SK-N-SH treated with all-trans-retinoic acid at 6 μM for 48 hours (cell line): ENCODE results near the gene CATSPER3.

Experiments used
- ATAC-seq: fragments of 200-7000 bp; cut with Tn5 transposase; 3 replicates; pipeline ENCODE4 v1.9.1; 2020; ENCODE audit warnings: mild to moderate bottlenecking, moderate library complexity
- BACH2 ChIP-seq: fragments of 250-450 bp; sonication (Bioruptor Pico); IDR thresholded peaks from 2 replicates; pipeline ENCODE4 v1.9.0; 2021; ENCODE audit warnings: mild to moderate bottlenecking, borderline replicate concordance
- CREB5 ChIP-seq: fragments of 250-450 bp; sonication (Bioruptor Pico); IDR thresholded peaks from 2 replicates; pipeline ENCODE4 v1.5.1; 2020; ENCODE audit warnings: low read depth, mild to moderate bottlenecking, moderate library complexity
- CSDC2 ChIP-seq: fragments of 250-450 bp; sonication (Bioruptor Pico); IDR thresholded peaks from 2 replicates; pipeline ENCODE4 v1.5.0; 2020; ENCODE audit warnings: mild to moderate bottlenecking, moderate library complexity
- CSRNP3 ChIP-seq: fragments of 250-450 bp; sonication (Bioruptor Pico); IDR thresholded peaks from 2 replicates; pipeline ENCODE4 v1.5.1; 2021; ENCODE audit warnings: mild to moderate bottlenecking, moderate library complexity
- GLIS3 ChIP-seq: fragments of 250-450 bp; sonication (Bioruptor Pico); IDR thresholded peaks from 2 replicates; pipeline ENCODE4 v1.5.0; 2020; ENCODE audit warnings: mild to moderate bottlenecking, moderate library complexity
- ISL1 ChIP-seq: fragments of 250-450 bp; sonication (Bioruptor Pico); IDR thresholded peaks from 2 replicates; pipeline ENCODE4 v2.1.2; 2022; ENCODE audit warnings: mild to moderate bottlenecking, moderate library complexity
- PATZ1 ChIP-seq: fragments of 250-450 bp; sonication (Bioruptor Pico); IDR thresholded peaks from 2 replicates; pipeline ENCODE4 v1.8.0; 2020; ENCODE audit warnings: mild to moderate bottlenecking, moderate library complexity, borderline replicate concordance
- POU6F1 ChIP-seq: fragments of 250-450 bp; sonication (Bioruptor Pico); IDR thresholded peaks from 2 replicates; pipeline ENCODE4 v1.8.0; 2021; ENCODE audit warnings: low read depth, mild to moderate bottlenecking, moderate library complexity, borderline replicate concordance
- SNAI2 ChIP-seq: fragments of 250-450 bp; sonication (Bioruptor Pico); IDR thresholded peaks from 2 replicates; pipeline ENCODE4 v1.5.0; 2020; ENCODE audit warnings: mild to moderate bottlenecking, moderate library complexity
- TCF4 ChIP-seq: fragments of 250-450 bp; sonication (Bioruptor Pico); IDR thresholded peaks from 2 replicates; pipeline ENCODE4 v1.8.0; 2021; ENCODE audit warnings: mild to moderate bottlenecking, moderate library complexity, borderline replicate concordance
- TSHZ2 ChIP-seq: fragments of 250-450 bp; sonication (Bioruptor Pico); IDR thresholded peaks from 2 replicates; pipeline ENCODE4 v1.5.0; 2020; ENCODE audit warnings: mild to moderate bottlenecking, moderate library complexity
- ZC3H10 ChIP-seq: fragments of 250-450 bp; sonication (Bioruptor Pico); IDR thresholded peaks from 2 replicates; pipeline ENCODE4 v1.5.1; 2021; ENCODE audit warnings: mild to moderate bottlenecking, moderate library complexity
- ZFP3 ChIP-seq: fragments of 250-450 bp; sonication (Bioruptor Pico); IDR thresholded peaks from 2 replicates; pipeline ENCODE4 v1.5.0; 2020; ENCODE audit warnings: mild to moderate bottlenecking, moderate library complexity
- ZNF565 ChIP-seq: fragments of 450-650 bp; formaldehyde crosslinking; conservative IDR thresholded peaks from 2 replicates; pipeline ENCODE4 v1.5.0; 2020; ENCODE audit warnings: low read depth, mild to moderate bottlenecking, moderate library complexity
- ZNF70 ChIP-seq: fragments of 450-650 bp; formaldehyde crosslinking; IDR thresholded peaks from 2 replicates; pipeline ENCODE4 v1.5.0; 2020; ENCODE audit warnings: mild to moderate bottlenecking, moderate library complexity
- ZNF8 ChIP-seq: fragments of 450-650 bp; formaldehyde crosslinking; IDR thresholded peaks from 2 replicates; pipeline ENCODE4 v1.5.0; 2020; ENCODE audit warnings: mild to moderate bottlenecking, moderate library complexity

CATSPER3 gene

GRCh38 chr5:135041145-135041587 lies 73.5 kb downstream of the CATSPER3 start:
- no peak for TF ChIP-seq POU6F1 (CRISPR knock-in tag)
- TF ChIP-seq CREB5 = no peak
- TF ChIP-seq CSRNP3 (CRISPR knock-in tag) = no peak
- TF ChIP-seq BACH2 = no peak
- no peak for TF ChIP-seq ZNF70 (CRISPR knock-in tag)
- TF ChIP-seq ZNF8 (CRISPR knock-in tag) = no peak
- TF ChIP-seq ZFP3 (CRISPR knock-in tag) = no peak
- TF ChIP-seq GLIS3 = no peak
- no peak for ATAC-seq

- TF ChIP-seq ZNF565 (CRISPR knock-in tag) (no peak), TCF4 (CRISPR knock-in tag) (no peak), SNAI2 (CRISPR knock-in tag) (no peak), CREB5 (no peak), ISL1 (CRISPR knock-in tag) (no peak)
- ATAC-seq = no peak
Observed at GRCh38 chr5:135041726-135042125, 74.0 kb downstream of the CATSPER3 start.

GRCh38 chr5:135042595-135042994 lies 74.9 kb downstream of the CATSPER3 start:
- ATAC-seq = no peak
- TF ChIP-seq BACH2 (no peak), TSHZ2 (no peak), ISL1 (CRISPR knock-in tag) (no peak), PATZ1 (CRISPR knock-in tag) (no peak), ZC3H10 (CRISPR knock-in tag) (no peak), CSRNP3 (CRISPR knock-in tag) (no peak), TCF4 (CRISPR knock-in tag) (no peak), POU6F1 (CRISPR knock-in tag) (no peak), CSDC2 (CRISPR knock-in tag) (no peak)
